ENCODE results near the gene CUTC.
"Not testable (repeated sequence)": the region's sequence is repeated elsewhere in the genome, so short reads cannot be mapped to it uniquely, and the experiment has no call there.

The CUTC gene

DNA sequence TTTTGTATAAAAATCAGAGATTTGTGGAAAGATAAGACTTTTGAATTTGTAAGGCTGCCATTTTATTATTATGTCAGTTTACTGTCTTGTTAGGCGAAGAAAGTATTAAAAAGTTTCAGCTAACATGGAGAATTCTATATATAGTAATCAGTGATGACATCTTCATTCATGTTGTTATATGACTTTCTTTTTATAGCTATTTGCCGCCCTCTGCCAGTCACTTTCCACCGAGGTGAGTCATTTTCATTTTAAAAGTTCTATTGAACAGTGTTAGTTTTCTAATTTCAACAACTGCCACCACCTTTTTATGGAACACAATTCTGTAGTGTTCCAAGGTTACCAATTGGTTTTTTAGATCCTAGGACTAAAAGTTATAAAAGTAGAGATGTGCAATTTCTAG lies 11.8 kb downstream of the CUTC start:
- no peak overlapping the region for H3K9ac ChIP-seq (ENCODE audit: low read depth, low read length)
- peaks cover 8% of the 10 kb centered on the region for H3K9me3 ChIP-seq (replicated peaks; ENCODE audit: low read length)
- H3K36me3 ChIP-seq (ENCODE audit: insufficient read depth, low read length) = peaks cover 68% of the 10 kb centered on the region
- H3K27me3 ChIP-seq (ENCODE audit: control insufficient read depth, insufficient read depth, low read length) = no peaks in the 10 kb centered on the region
- no peak overlapping the region for H3K4me3 ChIP-seq (ENCODE audit: low read length)
- H3K4me2 ChIP-seq (ENCODE audit: low read length) = no peak overlapping the region
- peaks cover 30% of the 10 kb centered on the region for H3K4me1 ChIP-seq (ENCODE audit: control insufficient read depth, insufficient read depth, low read length)

DNA sequence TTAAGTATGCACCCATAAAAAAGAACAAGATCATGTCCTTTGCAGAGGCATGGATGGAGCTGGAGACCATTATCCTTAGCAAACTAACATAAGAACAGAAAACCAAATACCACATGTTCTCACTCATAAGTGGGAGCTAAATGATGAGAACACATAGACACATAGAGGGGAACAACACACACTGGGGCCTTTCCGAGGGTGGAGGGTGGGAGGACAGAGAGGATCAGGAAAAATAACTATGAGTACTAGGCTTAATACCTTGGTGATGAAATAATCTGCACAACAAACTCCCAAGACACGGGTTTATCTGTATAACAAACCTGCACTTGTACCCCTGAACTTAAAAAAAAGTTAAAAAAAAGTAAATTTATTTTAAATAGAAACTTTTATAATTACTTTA lies 14.1 kb downstream of the CUTC start:
- H3K4me3 ChIP-seq (ENCODE audit: low read length); H3K27me3 ChIP-seq (ENCODE audit: control insufficient read depth, insufficient read depth, low read length); H3K4me2 ChIP-seq (ENCODE audit: low read length); H3K9ac ChIP-seq (ENCODE audit: low read depth, low read length); H3K9me3 ChIP-seq (replicated peaks; ENCODE audit: low read length): not testable (repeated sequence)
- peaks cover 28% of the 10 kb centered on the region for H3K4me1 ChIP-seq (ENCODE audit: control insufficient read depth, insufficient read depth, low read length)
- peaks cover 52% of the 10 kb centered on the region for H3K36me3 ChIP-seq (ENCODE audit: insufficient read depth, low read length)

DNA sequence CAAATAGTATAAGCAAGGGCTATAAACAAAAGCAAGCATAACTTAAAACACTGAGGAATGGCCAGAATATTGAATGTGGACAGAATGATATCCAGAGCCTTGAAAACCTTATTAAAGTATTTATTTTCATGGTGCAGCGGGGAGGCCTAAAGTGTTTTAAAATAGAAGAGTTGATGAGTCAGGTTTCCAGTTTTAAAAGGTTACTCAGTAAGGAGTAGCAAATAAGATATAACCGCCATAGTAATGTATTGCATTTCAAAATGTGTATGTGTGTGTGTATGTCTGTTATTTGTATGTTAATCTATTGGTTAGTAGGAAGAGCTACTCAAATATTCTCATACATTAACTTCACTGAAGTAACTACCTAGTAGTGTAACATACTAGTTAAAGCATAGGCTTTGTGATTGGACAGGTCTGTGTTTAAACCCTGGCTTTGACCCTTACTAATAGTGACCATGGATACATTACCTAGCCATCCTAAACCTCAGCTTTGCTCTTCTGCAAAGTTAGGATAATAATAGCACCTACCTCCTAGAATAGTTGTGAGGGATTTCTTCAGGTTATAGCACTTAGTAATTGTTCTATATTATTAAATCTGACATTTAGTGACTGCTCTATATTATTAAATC lies 16.9 kb downstream of the CUTC start:
- Histone ChIP-seq H3K36me3 (ENCODE audit: insufficient read depth, low read length) (peaks cover 41% of the 10 kb centered on the region), H3K4me1 (ENCODE audit: control insufficient read depth, insufficient read depth, low read length) (peaks cover under 1% of the 10 kb centered on the region), H3K4me3 (ENCODE audit: low read length) (no peak overlapping the region), H3K9ac (ENCODE audit: low read depth, low read length) (no peak overlapping the region), H3K4me2 (ENCODE audit: low read length) (no peak overlapping the region), H3K9me3 (replicated peaks; ENCODE audit: low read length) (no peaks in the 10 kb centered on the region), H3K27me3 (ENCODE audit: control insufficient read depth, insufficient read depth, low read length) (no peaks in the 10 kb centered on the region)

DNA sequence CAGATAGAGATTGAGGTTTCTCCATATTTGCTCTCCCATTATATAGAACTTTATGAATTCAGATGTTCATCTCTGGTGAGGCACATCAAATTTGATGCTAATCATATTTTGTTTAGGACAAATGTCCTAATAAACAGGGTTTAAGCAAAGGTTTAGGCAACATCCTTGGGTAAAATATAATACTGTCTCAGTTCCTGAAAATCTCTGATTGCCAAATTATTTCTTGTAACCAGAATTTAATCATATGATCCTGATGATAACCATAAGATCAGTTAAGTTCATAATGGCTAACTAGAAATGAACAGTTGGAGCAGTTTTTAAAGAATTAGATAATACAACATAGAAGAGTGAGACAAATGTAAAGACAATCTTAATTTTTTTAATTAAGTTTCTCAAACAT lies 18.6 kb downstream of the CUTC start:
- no peak overlapping the region for H3K4me2 ChIP-seq (ENCODE audit: low read length)
- no peaks in the 10 kb centered on the region for H3K4me1 ChIP-seq (ENCODE audit: control insufficient read depth, insufficient read depth, low read length)
- H3K9me3 ChIP-seq (replicated peaks; ENCODE audit: low read length) = no peaks in the 10 kb centered on the region
- no peak overlapping the region for H3K4me3 ChIP-seq (ENCODE audit: low read length)
- H3K27me3 ChIP-seq (ENCODE audit: control insufficient read depth, insufficient read depth, low read length) = no peaks in the 10 kb centered on the region
- H3K36me3 ChIP-seq (ENCODE audit: insufficient read depth, low read length) = peaks cover 49% of the 10 kb centered on the region
- H3K9ac ChIP-seq (ENCODE audit: low read depth, low read length) = no peak overlapping the region

DNA sequence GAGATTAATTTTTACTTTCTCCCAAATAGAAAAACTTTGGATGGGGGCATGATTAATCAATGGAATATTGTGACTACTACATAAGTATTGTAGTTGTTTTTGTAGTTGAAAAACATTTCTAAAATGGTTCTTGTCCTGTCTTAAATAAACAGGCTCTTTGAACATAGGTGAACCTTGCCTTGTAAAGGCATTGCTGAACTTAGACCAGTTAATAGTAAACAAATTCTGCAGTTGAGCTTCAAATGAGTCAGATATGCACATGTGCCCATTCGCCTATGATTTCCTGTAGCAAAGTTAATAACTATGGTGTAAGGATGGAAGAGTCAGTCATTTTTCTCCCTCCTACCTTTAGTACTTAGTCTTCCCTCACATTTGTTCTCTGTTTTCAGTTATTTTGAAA lies 22.6 kb downstream of the CUTC start:
- Histone ChIP-seq H3K9me3 (replicated peaks; ENCODE audit: low read length) (no peaks in the 10 kb centered on the region), H3K4me3 (ENCODE audit: low read length) (no peak overlapping the region), H3K4me1 (ENCODE audit: control insufficient read depth, insufficient read depth, low read length) (peaks cover 13% of the 10 kb centered on the region), H3K9ac (ENCODE audit: low read depth, low read length) (no peak overlapping the region), H3K36me3 (ENCODE audit: insufficient read depth, low read length) (peaks cover 54% of the 10 kb centered on the region), H3K27me3 (ENCODE audit: control insufficient read depth, insufficient read depth, low read length) (no peaks in the 10 kb centered on the region), H3K4me2 (ENCODE audit: low read length) (no peak overlapping the region)

DNA sequence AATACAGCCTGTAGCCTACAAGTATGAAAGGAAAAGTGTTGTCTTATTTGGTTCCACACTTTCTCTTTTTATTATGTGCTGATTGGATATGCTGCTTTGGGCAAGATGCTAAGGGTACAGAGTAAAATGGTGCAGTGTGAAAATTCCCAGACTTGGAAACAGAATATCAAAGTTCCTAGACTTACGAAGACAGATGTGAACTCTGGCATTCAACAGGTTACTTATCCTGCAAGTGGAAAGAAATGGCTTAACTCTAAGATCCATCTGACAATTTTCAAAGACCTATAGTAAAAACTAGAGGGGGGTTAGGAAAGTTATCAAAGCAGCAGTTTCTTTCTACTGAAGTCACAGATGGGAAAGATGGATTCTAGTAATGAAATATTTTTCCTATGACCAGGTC lies 24.1 kb downstream of the CUTC start:
- Histone ChIP-seq H3K27me3 (ENCODE audit: control insufficient read depth, insufficient read depth, low read length) (no peaks in the 10 kb centered on the region), H3K4me3 (ENCODE audit: low read length) (no peak overlapping the region), H3K9me3 (replicated peaks; ENCODE audit: low read length) (no peaks in the 10 kb centered on the region), H3K9ac (ENCODE audit: low read depth, low read length) (no peak overlapping the region), H3K4me2 (ENCODE audit: low read length) (no peak overlapping the region), H3K4me1 (ENCODE audit: control insufficient read depth, insufficient read depth, low read length) (peaks cover 20% of the 10 kb centered on the region), H3K36me3 (ENCODE audit: insufficient read depth, low read length) (peaks cover 60% of the 10 kb centered on the region)

DNA sequence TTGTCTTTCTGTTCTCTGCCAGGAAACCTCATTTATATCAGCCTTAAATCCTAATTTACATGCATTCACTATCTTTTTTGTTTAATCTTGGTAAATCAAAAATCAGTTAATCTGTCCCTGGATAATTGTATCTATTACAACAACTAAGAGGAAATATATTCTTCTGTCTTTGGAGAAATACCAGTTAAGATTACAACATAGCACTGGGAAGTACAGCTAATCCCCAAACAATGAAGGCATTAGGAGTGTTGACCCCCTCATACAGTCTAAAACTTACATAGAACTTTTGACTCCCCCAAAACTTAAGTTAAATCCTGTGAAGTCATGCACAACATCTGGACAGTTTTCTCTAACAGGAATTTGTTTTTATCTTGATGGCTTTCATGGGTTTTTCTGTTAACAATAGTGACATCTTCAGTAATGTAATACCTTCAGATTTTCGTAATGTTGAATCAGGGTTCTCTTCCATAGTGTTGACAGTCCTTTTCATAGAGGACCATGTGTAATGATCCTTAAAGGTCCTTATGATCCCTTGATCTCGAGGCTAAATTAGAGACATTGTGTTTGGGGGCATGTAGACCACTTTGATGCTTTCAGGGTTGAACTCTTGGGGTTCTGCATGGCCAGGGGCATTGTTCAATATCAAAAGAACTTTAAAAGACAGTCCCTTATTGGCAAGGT lies 26.3 kb downstream of the CUTC start:
- peak overlapping the region; percentile 16 for H3K4me2 ChIP-seq (ENCODE audit: low read length)
- no peak overlapping the region for H3K4me3 ChIP-seq (ENCODE audit: low read length)
- H3K36me3 ChIP-seq (ENCODE audit: insufficient read depth, low read length) = peaks cover 55% of the 10 kb centered on the region
- peaks cover 22% of the 10 kb centered on the region for H3K4me1 ChIP-seq (ENCODE audit: control insufficient read depth, insufficient read depth, low read length)
- H3K27me3 ChIP-seq (ENCODE audit: control insufficient read depth, insufficient read depth, low read length) = no peaks in the 10 kb centered on the region
- H3K9me3 ChIP-seq (replicated peaks; ENCODE audit: low read length) = no peaks in the 10 kb centered on the region
- no peak overlapping the region for H3K9ac ChIP-seq (ENCODE audit: low read depth, low read length)

DNA sequence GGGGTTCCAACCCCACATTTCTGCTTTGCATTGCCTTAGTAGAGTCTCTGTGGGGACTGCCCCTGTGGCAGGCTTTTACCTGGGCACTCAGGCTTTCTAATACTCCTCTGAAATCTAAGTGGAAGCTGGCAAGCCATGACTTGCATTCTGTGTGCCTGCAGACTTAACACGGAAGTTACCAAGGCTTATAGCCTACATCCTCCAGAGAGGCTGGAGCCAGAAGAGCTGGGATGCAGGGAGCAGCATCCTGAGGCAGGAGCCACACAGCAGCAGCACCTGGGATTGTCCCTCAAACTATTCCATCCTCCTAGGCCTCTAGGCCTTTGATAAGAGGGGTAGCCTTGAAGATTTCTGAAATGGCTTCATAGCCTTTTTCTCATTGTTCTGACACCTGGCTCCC lies 28.3 kb downstream of the CUTC start:
- Histone ChIP-seq H3K4me1 (ENCODE audit: control insufficient read depth, insufficient read depth, low read length) (peaks cover 22% of the 10 kb centered on the region), H3K4me2 (ENCODE audit: low read length) (no peak overlapping the region), H3K9me3 (replicated peaks; ENCODE audit: low read length) (no peaks in the 10 kb centered on the region), H3K36me3 (ENCODE audit: insufficient read depth, low read length) (peaks cover 44% of the 10 kb centered on the region), H3K9ac (ENCODE audit: low read depth, low read length) (no peak overlapping the region), H3K27me3 (ENCODE audit: control insufficient read depth, insufficient read depth, low read length) (no peaks in the 10 kb centered on the region), H3K4me3 (ENCODE audit: low read length) (no peak overlapping the region)

DNA sequence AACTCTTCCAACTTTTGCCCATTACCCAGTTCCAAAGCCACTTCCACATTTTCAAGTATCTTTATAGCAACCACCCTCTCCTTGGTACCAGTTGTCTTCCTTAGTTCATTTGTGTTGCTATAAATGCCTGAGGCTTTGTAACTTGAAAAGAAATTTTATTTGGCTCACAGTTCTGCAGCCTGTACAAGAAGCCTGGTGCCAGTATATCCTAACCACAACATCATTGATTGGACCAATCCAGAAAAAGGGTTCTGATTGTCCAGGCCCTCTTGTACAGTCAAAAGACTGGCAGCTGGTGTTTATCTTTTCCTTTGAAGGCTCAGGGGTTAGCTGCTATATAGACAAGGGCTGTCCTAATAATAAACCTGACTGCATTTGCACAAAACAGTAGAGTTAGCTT lies 29.3 kb downstream of the CUTC start:
- Histone ChIP-seq H3K4me2 (ENCODE audit: low read length) (no peak overlapping the region), H3K4me3 (ENCODE audit: low read length) (no peak overlapping the region), H3K27me3 (ENCODE audit: control insufficient read depth, insufficient read depth, low read length) (no peaks in the 10 kb centered on the region), H3K4me1 (ENCODE audit: control insufficient read depth, insufficient read depth, low read length) (peaks cover 22% of the 10 kb centered on the region), H3K9ac (ENCODE audit: low read depth, low read length) (no peak overlapping the region), H3K36me3 (ENCODE audit: insufficient read depth, low read length) (peaks cover 34% of the 10 kb centered on the region), H3K9me3 (replicated peaks; ENCODE audit: low read length) (no peaks in the 10 kb centered on the region)

DNA sequence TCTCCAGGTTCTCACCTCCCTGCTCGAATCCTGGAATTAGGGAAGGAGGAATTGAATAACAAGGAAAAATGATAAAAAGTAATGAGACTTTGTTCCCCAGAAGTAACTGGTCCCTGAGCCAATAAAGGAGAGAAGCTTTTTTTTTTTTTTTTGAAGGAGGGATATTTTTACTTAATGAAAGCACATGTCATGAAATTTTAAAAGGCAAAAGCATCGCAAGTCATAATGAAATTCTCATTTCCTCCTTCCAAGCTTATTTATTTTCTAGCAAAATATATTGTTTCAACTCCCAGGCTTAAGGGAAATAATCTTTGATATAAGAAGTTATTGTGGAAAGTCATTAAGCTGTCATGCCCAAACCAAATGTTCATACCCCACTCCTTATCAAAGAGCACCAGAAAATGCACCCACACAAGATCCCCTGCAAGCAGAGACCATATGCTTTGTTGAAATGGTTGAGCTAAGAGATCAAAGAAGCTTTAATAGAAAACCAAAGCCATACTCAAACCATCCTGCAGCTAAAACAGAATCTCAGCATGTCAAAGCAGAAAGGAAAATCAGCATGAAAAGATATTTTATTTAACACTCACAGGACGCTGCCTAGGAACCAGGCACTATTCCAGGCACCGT lies 33.8 kb downstream of the CUTC start:
- H3K27me3 ChIP-seq (ENCODE audit: control insufficient read depth, insufficient read depth, low read length) = no peaks in the 10 kb centered on the region
- peaks cover 15% of the 10 kb centered on the region for H3K4me1 ChIP-seq (ENCODE audit: control insufficient read depth, insufficient read depth, low read length)
- H3K9ac ChIP-seq (ENCODE audit: low read depth, low read length) = no peak overlapping the region
- peaks cover 4% of the 10 kb centered on the region for H3K36me3 ChIP-seq (ENCODE audit: insufficient read depth, low read length)
- no peak overlapping the region for H3K4me3 ChIP-seq (ENCODE audit: low read length)
- no peak overlapping the region for H3K4me2 ChIP-seq (ENCODE audit: low read length)
- H3K9me3 ChIP-seq (replicated peaks; ENCODE audit: low read length) = no peaks in the 10 kb centered on the region

DNA sequence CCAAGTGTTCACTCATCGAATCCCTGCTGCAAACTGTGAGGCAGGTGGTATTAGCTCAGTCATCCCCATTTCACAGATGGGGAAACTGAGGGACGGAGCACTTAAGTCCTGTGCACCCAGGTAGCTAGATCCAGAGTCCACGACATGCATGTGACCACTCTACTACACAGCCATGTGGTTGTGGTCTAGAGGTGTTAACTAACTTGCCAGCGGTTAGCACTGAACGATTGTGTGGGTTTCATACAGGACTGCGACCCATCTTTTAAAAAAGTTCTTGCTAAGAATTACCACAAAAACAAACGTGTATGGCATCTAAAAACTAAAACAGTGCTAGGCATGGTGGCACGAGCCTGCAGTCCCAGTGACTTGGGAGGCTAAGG lies 34.3 kb downstream of the CUTC start:
- Histone ChIP-seq H3K36me3 (ENCODE audit: insufficient read depth, low read length) (peaks cover under 1% of the 10 kb centered on the region), H3K9ac (ENCODE audit: low read depth, low read length) (no peak overlapping the region), H3K9me3 (replicated peaks; ENCODE audit: low read length) (no peaks in the 10 kb centered on the region), H3K27me3 (ENCODE audit: control insufficient read depth, insufficient read depth, low read length) (no peaks in the 10 kb centered on the region), H3K4me2 (ENCODE audit: low read length) (no peak overlapping the region), H3K4me3 (ENCODE audit: low read length) (no peak overlapping the region), H3K4me1 (ENCODE audit: control insufficient read depth, insufficient read depth, low read length) (peaks cover 10% of the 10 kb centered on the region)

DNA sequence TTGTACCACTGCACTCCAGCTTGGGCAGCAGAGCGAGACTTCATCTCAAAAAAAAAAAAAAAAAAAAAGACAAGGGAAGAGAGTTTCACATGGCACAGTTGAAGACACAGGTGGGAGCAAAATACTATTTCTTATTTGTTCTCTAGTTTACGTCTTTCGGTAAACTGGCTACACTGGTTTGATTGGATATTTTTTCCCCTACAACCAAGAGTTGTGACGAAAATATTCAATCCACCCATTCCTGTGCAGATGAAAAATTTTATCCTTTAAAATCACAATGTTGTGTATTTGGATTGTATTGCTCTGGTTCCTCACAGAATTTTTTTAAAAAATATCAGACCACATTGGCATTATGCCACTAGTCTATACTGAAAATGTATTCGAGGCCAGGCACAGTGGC lies 35.9 kb downstream of the CUTC start:
- H3K4me1 ChIP-seq (ENCODE audit: control insufficient read depth, insufficient read depth, low read length) = peaks cover 10% of the 10 kb centered on the region
- H3K9ac ChIP-seq (ENCODE audit: low read depth, low read length) = no peak overlapping the region
- no peaks in the 10 kb centered on the region for H3K9me3 ChIP-seq (replicated peaks; ENCODE audit: low read length)
- no peaks in the 10 kb centered on the region for H3K36me3 ChIP-seq (ENCODE audit: insufficient read depth, low read length)
- H3K27me3 ChIP-seq (ENCODE audit: control insufficient read depth, insufficient read depth, low read length) = no peaks in the 10 kb centered on the region
- no peak overlapping the region for H3K4me2 ChIP-seq (ENCODE audit: low read length)
- no peak overlapping the region for H3K4me3 ChIP-seq (ENCODE audit: low read length)
